Measurements from ENCODE around the gene SEC14L1.
"Not testable (repeated sequence)": the region's sequence is repeated elsewhere in the genome, so short reads cannot be mapped to it uniquely, and the experiment has no call there.

The SEC14L1 gene

DNA sequence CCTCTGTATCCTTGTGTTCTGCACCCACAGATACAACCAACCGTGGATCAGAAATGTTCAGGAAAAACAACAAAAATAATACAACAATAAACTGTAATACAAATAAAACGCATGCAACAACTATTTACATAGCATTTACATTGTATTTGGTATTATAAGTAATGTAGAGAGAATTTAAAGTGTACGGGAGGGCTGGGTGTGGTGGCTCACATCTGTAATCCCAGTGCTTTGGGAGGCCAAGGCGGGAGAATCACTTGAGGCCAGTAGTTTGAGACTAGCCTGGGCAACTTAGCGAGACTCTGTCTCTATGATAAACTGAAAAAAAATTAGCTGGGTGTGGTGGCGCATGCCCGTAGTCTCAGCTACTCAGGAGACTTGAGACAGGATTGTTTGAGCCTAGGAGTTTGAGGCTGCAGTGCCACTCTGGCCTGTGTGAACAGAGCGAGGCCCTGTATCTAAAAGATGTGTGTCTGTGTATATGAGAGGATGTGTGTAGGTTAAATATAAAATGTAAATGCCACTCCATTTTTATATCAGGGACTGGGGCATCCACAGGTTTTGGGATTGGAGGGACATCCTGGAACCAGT, 13.3 kb downstream of the SEC14L1 start:
- TF ChIP-seq CTCF (IDR thresholded peaks at IDR 0.05; ENCODE audit: control extremely low read depth, extremely low read depth, low read depth, missing control alignments) = no peak
- CTCF ChIA-PET = interaction anchor here (1.3 kb wide), 1 partner anchor 11 kb away, joined by 3 read pairs; no protein-coding TSS in a partner anchor
- no peak for DNase-seq (ENCODE audit: extremely low spot score)
- POLR2A ChIA-PET = interaction anchor here (0.6 kb wide), 1 partner anchor 13 kb away, joined by 3 read pairs; no protein-coding TSS in a partner anchor

- TF ChIP-seq CTCF (IDR thresholded peaks at IDR 0.05; ENCODE audit: control extremely low read depth, extremely low read depth, low read depth, missing control alignments) = no peak
- ChIA-PET POLR2A (interaction anchor here (0.7 kb wide), 1 partner anchor 38 kb away, joined by 3 read pairs; no protein-coding TSS in a partner anchor), CTCF (interaction anchor here (0.7 to 1.3 kb wide), 5 partner anchors 9 to 76 kb away, joined by 3 to 5 read pairs (median 3); no protein-coding TSS in a partner anchor)
- no peak for DNase-seq (ENCODE audit: extremely low spot score)
These were observed 14.4 kb downstream of the SEC14L1 start for GRCh38 chr17:77155125-77155524.

DNA sequence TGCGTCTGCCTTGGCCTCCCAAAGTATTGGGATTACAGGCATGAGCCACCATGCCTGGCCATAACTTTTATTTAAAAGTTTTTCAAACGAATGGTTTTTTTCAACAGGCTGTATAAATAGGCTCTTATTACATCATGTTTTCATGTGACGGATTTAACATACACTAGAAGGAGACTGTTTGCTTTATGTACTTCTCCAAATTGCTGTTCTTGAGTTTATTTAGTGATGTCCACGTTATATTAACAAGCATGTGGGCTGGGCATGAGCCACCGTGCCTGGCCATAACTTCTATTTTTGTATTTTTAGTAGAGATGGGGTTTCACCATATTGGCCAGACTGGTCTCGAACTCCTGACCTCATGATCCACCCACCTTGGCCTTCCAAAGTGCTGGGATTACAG, 17.0 kb downstream of the SEC14L1 start:
- POLR2A ChIA-PET; DNase-seq (ENCODE audit: extremely low spot score); CTCF ChIA-PET: not testable (repeated sequence)

- POLR2A ChIA-PET = no interaction called here
- no peak for TF ChIP-seq CTCF (IDR thresholded peaks at IDR 0.05; ENCODE audit: control extremely low read depth, extremely low read depth, low read depth, missing control alignments)
- CTCF ChIA-PET = interaction anchor here (1.5 to 2.4 kb wide), 4 partner anchors 9 to 19 kb away, joined by 3 to 9 read pairs (median 7); no protein-coding TSS in a partner anchor
- no peak for DNase-seq (ENCODE audit: extremely low spot score)
These were observed 19.5 kb downstream of the SEC14L1 start for GRCh38 chr17:77160091-77160874.

DNA sequence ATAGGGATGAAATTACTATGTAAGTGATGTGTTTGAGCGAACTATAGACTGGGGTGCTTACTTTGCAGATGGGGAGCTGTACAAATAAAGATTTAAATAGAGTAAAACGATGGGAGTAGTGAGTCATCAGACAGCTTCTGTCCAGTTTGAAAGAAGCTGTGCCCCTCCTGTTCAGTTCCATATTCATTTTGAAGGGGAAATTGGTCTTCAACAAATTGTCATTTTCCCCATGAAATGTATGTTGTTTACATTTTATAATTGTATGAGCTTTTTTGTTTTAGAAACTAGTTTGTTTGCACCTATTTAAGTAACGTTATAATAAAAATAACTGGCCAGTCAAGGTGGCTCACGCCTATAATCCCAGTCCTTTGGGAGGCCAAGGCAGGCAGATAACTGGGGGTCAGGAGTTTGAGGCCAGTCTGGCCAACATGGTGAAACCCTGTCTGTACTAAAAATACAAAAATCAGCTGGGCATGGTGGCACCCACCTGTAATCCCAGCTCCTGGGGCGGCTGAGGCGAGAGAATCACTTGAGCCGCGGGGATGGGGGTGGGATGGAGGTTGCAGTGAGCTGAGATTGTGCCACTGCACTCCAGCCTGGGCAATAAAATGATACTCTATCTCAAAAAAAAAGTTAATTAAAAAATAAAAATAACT, 20.2 kb downstream of the SEC14L1 start:
- POLR2A ChIA-PET = no interaction called here
- CTCF ChIA-PET = interaction anchor here (1.5 to 2.4 kb wide), 5 partner anchors 10 to 22 kb away, joined by 3 to 9 read pairs (median 5); no protein-coding TSS in a partner anchor

DNA sequence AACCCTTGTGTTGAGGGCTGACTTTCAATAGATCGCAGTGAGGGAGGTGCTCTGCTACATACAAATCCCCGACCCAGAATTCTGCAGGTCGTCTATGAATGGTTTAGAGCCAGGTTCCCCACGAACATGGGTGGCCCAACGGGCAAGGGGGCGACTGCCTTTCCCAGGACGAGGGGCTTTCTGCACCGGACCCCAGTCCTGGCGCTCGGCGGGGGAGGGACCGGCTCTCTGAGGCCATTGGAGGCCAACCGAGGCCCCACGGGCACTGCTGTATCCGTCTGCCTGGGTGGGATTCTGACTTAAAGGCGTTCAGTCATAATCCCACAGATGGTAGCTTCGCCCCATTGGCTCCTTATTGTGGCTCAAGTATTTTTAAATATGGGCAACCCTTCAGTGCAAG, 21.2 kb downstream of the SEC14L1 start:
- no peak for DNase-seq (ENCODE audit: extremely low spot score)
- no peak for TF ChIP-seq CTCF (IDR thresholded peaks at IDR 0.05; ENCODE audit: control extremely low read depth, extremely low read depth, low read depth, missing control alignments)
- ChIA-PET CTCF (interaction anchor here (1.6 kb wide), 1 partner anchor 21 kb away, joined by 4 read pairs; no protein-coding TSS in a partner anchor), POLR2A (no interaction called here)

More for the DNA sequence above, 20.2 kb downstream of the SEC14L1 start:
- TF ChIP-seq CTCF (IDR thresholded peaks at IDR 0.05; ENCODE audit: control extremely low read depth, extremely low read depth, low read depth, missing control alignments) = no peak
- no peak for DNase-seq (ENCODE audit: extremely low spot score)
